Smooth muscle cell (in vitro differentiated cells): Measurements from ENCODE around the gene MAP3K7CL. TPM values are rescaled to one million over a fixed set of nuclear protein-coding genes. Genes with fewer than 3 reads are reported as not detected.

Source experiments
- DNase-seq: peaks from one replicate; lab custom pipeline; 2025; ENCODE audit not compliant: unreplicated experiment; lab: John Stamatoyannopoulos, UW
- H2AFZ ChIP-seq: fragments of 200-600 bp; sonication (generic); 2 replicates; pipeline ENCODE4 v1.6.0; 2016; ENCODE audit warnings: antibody characterized with exemption, low read depth, mild to moderate bottlenecking
- H3F3A ChIP-seq: fragments of 200-600 bp; sonication (generic); 2 replicates; pipeline ENCODE4 v1.6.0; 2017; ENCODE audit warnings: antibody characterized with exemption, low read depth
- H3K27ac ChIP-seq: fragments of 200-600 bp; sonication (generic); 2 replicates; pipeline ENCODE4 v1.5.1; 2016; ENCODE audit warnings: low read depth, mild to moderate bottlenecking
- H3K27me3 ChIP-seq: fragments of 200-600 bp; sonication (generic); 2 replicates; pipeline ENCODE4 v1.6.1; 2016; ENCODE audit warnings: low read depth, mild to moderate bottlenecking
- H3K36me3 ChIP-seq: fragments of 200-600 bp; sonication (generic); 2 replicates; pipeline ENCODE4 v1.5.1; 2016; ENCODE audit warnings: low read depth
- H3K4me1 ChIP-seq: fragments of 200-600 bp; sonication (generic); 2 replicates; pipeline ENCODE4 v1.5.1; 2016; ENCODE audit warnings: low read depth
- H3K4me2 ChIP-seq: fragments of 200-600 bp; sonication (generic); 2 replicates; pipeline ENCODE4 v1.6.0; 2016; ENCODE audit warnings: mild to moderate bottlenecking
- H3K4me3 ChIP-seq: fragments of 200-600 bp; sonication (generic); 2 replicates; pipeline ENCODE4 v1.5.1; 2016; ENCODE audit warnings: mild to moderate bottlenecking
- H3K79me2 ChIP-seq: fragments of 200-600 bp; sonication (generic); 2 replicates; pipeline ENCODE4 v1.6.0; 2016; ENCODE audit warnings: low read depth, mild to moderate bottlenecking
- H3K9ac ChIP-seq: fragments of 200-600 bp; sonication (generic); 2 replicates; pipeline ENCODE4 v1.6.0; 2016; ENCODE audit warnings: low read depth
- H3K9me3 ChIP-seq: fragments of 200-600 bp; sonication (generic); replicated peaks from 2 replicates; pipeline ENCODE4 v1.5.1; 2016; ENCODE audit warnings: low read depth
- H4K20me1 ChIP-seq: fragments of 200-600 bp; sonication (generic); 2 replicates; pipeline ENCODE4 v1.6.0; 2016; ENCODE audit warnings: low read depth
- CTCF ChIP-seq: fragments of 200-600 bp; sonication (generic); IDR thresholded peaks from 2 replicates; pipeline ENCODE4 v1.5.1; 2017; ENCODE audit warnings: borderline replicate concordance, mild to moderate bottlenecking, antibody characterized with exemption; ENCODE audit not compliant: insufficient read depth, poor library complexity, severe bottlenecking
- WGBS: methylation state at CpG from one replicate; pipeline ENCODE4 v1.1.7; 2016; ENCODE audit warnings: low lambda C conversion rate; 5-methylcytosine and 5-hydroxymethylcytosine counted together
- polyA plus RNA-seq: library from polyadenylated mRNA; unstranded; fragments of >200 nt; fragmentation: Nextera tagmentation; extraction: Ambion mirVana; gene quantifications from 2 replicates; pipeline ENCODE4 v1.2.1, GENCODE V29; 2016
- total RNA-seq: library from RNA; depleted of rRNA; stranded (reverse); fragments of >200 nt; gene quantifications from 2 replicates; pipeline ENCODE4 v1.2.3, GENCODE V29; 2014

The MAP3K7CL gene
- total and polyA plus RNA-seq, 2 experiments from 2014 or later, result 1.3 to 3.7 TPM

GRCh38 chr21:29133796-29134195 is 3.4 kb downstream of the MAP3K7CL start:
- Histone ChIP-seq H3K36me3 (no peaks in the 10 kb centered on the region), H3K9ac (no peak overlapping the region)

GRCh38 chr21:29135481-29135880 is 5.0 kb downstream of the MAP3K7CL start:
- Histone ChIP-seq H3K79me2 (no peaks in the 10 kb centered on the region), H2AFZ (no peak overlapping the region), H4K20me1 (no peaks in the 10 kb centered on the region), H3K4me1 (no peaks in the 10 kb centered on the region), H3K4me2 (no peak overlapping the region), H3F3A (no peaks in the 10 kb centered on the region), H3K9ac (no peak overlapping the region), H3K9me3 (no peaks in the 10 kb centered on the region), H3K36me3 (no peaks in the 10 kb centered on the region), H3K27me3 (no peaks in the 10 kb centered on the region), H3K4me3 (no peak overlapping the region), H3K27ac (no peak overlapping the region)
- TF ChIP-seq CTCF, result no peak
- DNase-seq, result no peak

More at GRCh38 chr21:29133796-29134195, 3.4 kb downstream of the MAP3K7CL start:
- 89% methylated on average over 5 of the region's 5 CpGs for WGBS
- no peak for DNase-seq
- Histone ChIP-seq H2AFZ (no peak overlapping the region), H3K9me3 (no peaks in the 10 kb centered on the region), H3F3A (no peaks in the 10 kb centered on the region), H3K79me2 (no peaks in the 10 kb centered on the region), H3K27me3 (no peaks in the 10 kb centered on the region), H3K4me3 (no peak overlapping the region), H4K20me1 (no peaks in the 10 kb centered on the region), H3K4me1 (no peaks in the 10 kb centered on the region), H3K4me2 (no peak overlapping the region), H3K27ac (no peak overlapping the region)
- TF ChIP-seq CTCF, result no peak

- Histone ChIP-seq H3K4me2 (no peak overlapping the region), H2AFZ (no peak overlapping the region), H3K9ac (no peak overlapping the region), H3K27ac (no peak overlapping the region), H3K4me1 (no peaks in the 10 kb centered on the region), H4K20me1 (no peaks in the 10 kb centered on the region), H3F3A (no peaks in the 10 kb centered on the region), H3K79me2 (no peaks in the 10 kb centered on the region), H3K27me3 (no peaks in the 10 kb centered on the region), H3K36me3 (no peaks in the 10 kb centered on the region), H3K4me3 (no peak overlapping the region), H3K9me3 (no peaks in the 10 kb centered on the region)
- TF ChIP-seq CTCF, result no peak
- 87% methylated on average over 1 of the region's 1 CpG for WGBS
- no peak for DNase-seq
These were observed 5.6 kb downstream of the MAP3K7CL start for GRCh38 chr21:29136033-29136432.

GRCh38 chr21:29144736-29145353 is 14.4 kb downstream of the MAP3K7CL start:
- H3F3A ChIP-seq, result peaks cover 31% of the 10 kb centered on the region
- no peak for DNase-seq
- peak overlapping the region; percentile 72 for H3K4me2 ChIP-seq
- WGBS, result 30% methylated on average over 2 of the region's 2 CpGs
- no peak overlapping the region for H3K4me3 ChIP-seq
- H2AFZ ChIP-seq, result peak overlapping the region; percentile 39
- TF ChIP-seq CTCF, result no peak
- no peaks in the 10 kb centered on the region for H3K9me3 ChIP-seq
- no peak overlapping the region for H3K9ac ChIP-seq
- H3K27me3 ChIP-seq, result no peaks in the 10 kb centered on the region
- no peaks in the 10 kb centered on the region for H4K20me1 ChIP-seq
- H3K27ac ChIP-seq, result peak overlapping the region; percentile 91
- peaks cover 10% of the 10 kb centered on the region for H3K4me1 ChIP-seq
- no peaks in the 10 kb centered on the region for H3K36me3 ChIP-seq
- H3K79me2 ChIP-seq, result no peaks in the 10 kb centered on the region
